Stimulated activated CD4-positive, alpha-beta T cell treated with anti-CD3 and anti-CD28 coated beads, Interleukin-12 subunit alpha, Interleukin-12 subunit beta, amount 100 ng/mL, for 24 hours (primary cell): ENCODE data around the gene PASK.
A peak's percentile ranks its signal among the peaks of the same experiment; 100 is the strongest.

Experiments used
- DNase-seq, 2 experiments: peaks; one replicate each; pipeline ENCODE4 v3.0.0-alpha.2; 2020; ENCODE audit warnings: low read depth in 2 of 2

Gene PASK

GRCh38 chr2:241180495-241180894, 31.2 kb upstream of the PASK start:
- DNase-seq: no peak

GRCh38 chr2:241179899-241180298, 30.6 kb upstream of the PASK start:
- no peak for DNase-seq

GRCh38 chr2:241178961-241179360, 29.7 kb upstream of the PASK start:
- no peak for DNase-seq

GRCh38 chr2:241177526-241178334, 28.5 kb upstream of the PASK start:
- no peak for DNase-seq

GRCh38 chr2:241173557-241173956, 24.3 kb upstream of the PASK start:
- no peak for DNase-seq

GRCh38 chr2:241168366-241168765, 19.1 kb upstream of the PASK start:
- DNase-seq: no peak

- no peak for DNase-seq
These were observed 14.4 kb upstream of the PASK start for GRCh38 chr2:241163601-241164118.

GRCh38 chr2:241161646-241162281, 12.5 kb upstream of the PASK start:
- DNase-seq: no peak

GRCh38 chr2:241160318-241160717, 11.0 kb upstream of the PASK start:
- no peak for DNase-seq

GRCh38 chr2:241159116-241159515, 9.8 kb upstream of the PASK start:
- no peak for DNase-seq

- no peak for DNase-seq
These were observed 9.3 kb upstream of the PASK start for GRCh38 chr2:241158546-241158900.

- no peak for DNase-seq
These were observed 8.7 kb upstream of the PASK start for GRCh38 chr2:241157841-241158545.

- DNase-seq: no peak
These were observed 7.7 kb upstream of the PASK start for GRCh38 chr2:241156971-241157441.

GRCh38 chr2:241155936-241156335, 6.7 kb upstream of the PASK start:
- no peak for DNase-seq

GRCh38 chr2:241154915-241155314, 5.6 kb upstream of the PASK start:
- DNase-seq: peak in 1 of 2 experiments; percentile 31

GRCh38 chr2:241153616-241154015, 4.3 kb upstream of the PASK start:
- DNase-seq: no peak

GRCh38 chr2:241151934-241152660, 2.8 kb upstream of the PASK start:
- DNase-seq: no peak

- no peak for DNase-seq
These were observed 1.6 kb upstream of the PASK start for GRCh38 chr2:241150660-241151530.

GRCh38 chr2:241149925-241150659, 820 bp upstream of the PASK start, which contains the start of gene PPP1R7:
PPP1R7 (plus strand) TSS chr2:241150467; CDS start chr2:241150496, 29 bp downstream.
- peak; percentile 90 to 91 for DNase-seq

GRCh38 chr2:241149675-241149924, 328 bp upstream of the PASK start:
- DNase-seq: no peak
